HL-60/S4 (cell line): ENCODE data around the gene NXF3.
"Not testable (repeated sequence)": the region's sequence is repeated elsewhere in the genome, so short reads cannot be mapped to it uniquely, and the experiment has no call there.

Source experiments
- in situ Hi-C: fragments of 300-500 bp; cut with MboI; formaldehyde crosslinking; loops from 2 replicates; pipeline ENCODE4 v1.14.3; 2022; ENCODE audit warnings: low sequenced_read_pairs

The NXF3 gene

DNA sequence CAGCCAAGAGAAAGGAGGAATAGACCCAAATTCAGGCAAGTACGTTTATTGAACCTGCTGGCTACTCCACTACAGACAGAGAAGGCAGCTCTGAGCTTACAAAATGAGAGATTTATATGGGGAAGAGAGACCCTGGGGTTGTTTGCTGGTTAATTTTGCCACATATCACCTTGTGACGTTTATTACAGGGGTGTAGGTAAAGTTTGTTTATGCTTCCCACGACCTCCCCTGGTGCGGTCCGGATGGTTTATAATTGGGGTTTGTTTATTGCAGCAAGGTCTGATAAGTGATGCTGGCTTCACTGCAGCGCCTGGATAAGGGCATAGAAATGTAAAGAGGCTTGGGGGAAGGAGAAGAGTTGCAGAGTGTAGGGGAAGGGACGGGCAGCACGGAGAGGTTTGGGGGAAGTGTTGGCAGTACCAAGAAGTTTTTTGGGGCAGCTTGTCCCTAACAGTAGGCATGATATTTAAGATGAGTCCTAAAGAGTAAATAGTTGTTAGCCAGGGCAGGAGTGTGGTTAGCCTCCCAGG lies 41.6 kb downstream of the NXF3 start:
- in situ Hi-C loops = no loop called here

DNA sequence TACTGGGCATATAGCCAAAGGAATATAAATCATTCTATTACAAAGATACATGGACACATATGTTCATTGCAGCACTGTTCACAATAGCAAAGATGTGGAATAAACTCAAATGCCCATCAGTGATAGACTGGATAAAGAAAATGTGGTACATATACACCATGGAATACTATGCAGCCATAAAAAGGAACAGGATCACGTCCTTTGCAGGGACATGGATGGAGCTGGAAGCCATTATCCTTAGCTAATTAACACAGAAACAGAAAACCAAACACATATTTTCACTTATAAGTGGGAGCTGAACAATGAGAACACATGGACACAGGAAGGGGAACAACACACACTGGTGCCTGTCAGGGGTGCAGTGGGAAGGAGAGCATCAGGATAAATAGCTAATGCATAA lies 59.6 kb downstream of the NXF3 start:
- in situ Hi-C loops = not testable (repeated sequence)
